Stimulated activated CD4-positive, alpha-beta T cell treated with anti-CD3 and anti-CD28 coated beads, TNF-alpha, amount 100 ng/mL, for 24 hours (primary cell): Measurements from ENCODE around the gene CRELD2.

ENCODE experiments used
- DNase-seq, 3 experiments: peaks; one replicate each; pipeline ENCODE4 v3.0.0-alpha.2; 2020; ENCODE audit warnings: low read depth in 3 of 3

Gene CRELD2

DNA sequence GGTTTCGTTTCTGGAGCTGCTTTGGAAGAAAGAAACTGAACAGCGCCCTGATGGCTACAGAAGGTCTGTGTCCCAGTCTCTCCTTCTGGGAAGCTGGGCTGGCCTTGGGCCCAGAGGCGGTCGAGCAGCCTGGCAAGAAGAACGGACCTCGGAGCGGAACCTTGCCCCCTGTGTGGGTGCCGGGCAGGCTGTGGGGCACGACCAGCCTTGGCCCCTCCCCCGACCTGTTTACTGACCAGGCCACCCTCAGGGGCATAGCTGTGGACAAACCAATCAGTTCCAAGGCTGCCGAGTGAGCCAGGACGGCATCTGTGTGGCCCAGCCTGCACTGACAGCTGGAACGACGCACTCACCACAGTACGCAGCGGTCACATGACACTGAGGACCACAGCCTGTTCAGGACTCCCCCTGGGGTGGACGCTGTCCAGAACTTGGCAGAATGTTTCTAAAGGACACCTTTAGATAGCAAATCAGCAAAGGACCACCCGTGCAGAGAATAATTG lies 49.3 kb downstream of the CRELD2 start:
- no peak for DNase-seq

DNA sequence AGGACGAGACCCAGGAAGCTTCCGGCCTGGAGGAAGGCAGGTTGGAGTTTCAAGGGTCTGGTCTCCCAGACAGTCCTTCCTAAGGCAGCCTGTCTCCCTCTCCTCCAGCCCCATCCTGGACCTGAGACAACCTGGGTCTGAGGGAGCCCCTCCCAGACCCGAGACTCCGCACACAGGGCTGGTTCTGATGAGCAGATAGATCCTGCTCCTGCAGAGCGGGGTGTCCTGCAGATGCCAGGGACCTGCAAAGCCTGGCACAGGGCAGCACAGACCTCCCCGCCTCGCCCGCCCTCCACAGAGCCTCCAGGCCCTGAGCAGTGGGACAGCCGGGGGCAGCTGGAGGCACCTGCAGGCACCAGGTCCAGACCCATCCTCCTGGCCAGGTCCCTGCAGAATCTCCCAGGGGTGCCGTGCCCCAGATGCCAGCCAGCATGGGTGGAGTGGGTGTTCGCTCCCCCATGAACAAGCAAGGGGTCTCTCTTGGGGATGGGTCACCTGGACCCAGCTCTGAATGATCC lies 49.9 kb downstream of the CRELD2 start:
- no peak for DNase-seq

DNA sequence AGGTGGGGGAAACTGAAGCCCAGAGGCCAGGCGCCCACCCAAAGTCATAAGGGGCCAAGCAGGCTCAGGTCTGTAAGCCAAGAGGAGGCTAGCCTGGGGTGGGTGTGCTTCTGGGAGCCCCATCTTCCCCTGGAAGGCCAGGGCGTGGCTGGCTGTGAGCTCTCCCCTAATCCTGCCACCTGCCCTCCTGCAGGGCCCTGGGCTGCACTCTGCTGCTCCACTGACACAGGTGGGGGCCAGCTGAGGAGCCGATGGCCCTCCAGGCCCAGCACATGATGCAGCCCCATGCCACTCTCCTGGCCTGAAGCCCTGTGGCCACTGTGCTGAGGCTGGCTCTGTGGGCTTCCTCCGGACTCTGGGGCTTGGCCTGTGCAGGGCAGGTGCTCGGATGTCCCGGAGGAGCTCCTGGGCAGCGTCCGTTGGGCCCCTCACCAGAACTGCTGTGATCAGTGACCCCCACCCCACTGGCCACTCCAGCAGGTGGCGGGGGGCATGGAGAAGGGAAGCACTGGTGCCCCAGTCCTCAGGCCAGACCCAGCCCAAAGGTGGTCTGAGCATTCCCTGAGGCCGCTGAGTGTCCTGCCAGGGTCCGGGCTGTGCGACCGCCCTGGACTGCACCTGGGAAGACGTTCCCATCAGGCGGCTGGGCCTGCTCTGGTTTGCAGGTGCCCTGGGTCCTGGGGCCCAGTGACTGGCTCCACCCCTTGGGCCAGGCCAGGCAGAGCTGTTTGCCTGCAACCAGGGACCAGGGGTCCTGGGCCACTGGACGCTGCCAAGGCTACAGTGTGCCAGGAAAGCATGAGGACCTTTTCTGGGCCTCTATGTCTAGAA lies 50.6 kb downstream of the CRELD2 start:
- no peak for DNase-seq

DNA sequence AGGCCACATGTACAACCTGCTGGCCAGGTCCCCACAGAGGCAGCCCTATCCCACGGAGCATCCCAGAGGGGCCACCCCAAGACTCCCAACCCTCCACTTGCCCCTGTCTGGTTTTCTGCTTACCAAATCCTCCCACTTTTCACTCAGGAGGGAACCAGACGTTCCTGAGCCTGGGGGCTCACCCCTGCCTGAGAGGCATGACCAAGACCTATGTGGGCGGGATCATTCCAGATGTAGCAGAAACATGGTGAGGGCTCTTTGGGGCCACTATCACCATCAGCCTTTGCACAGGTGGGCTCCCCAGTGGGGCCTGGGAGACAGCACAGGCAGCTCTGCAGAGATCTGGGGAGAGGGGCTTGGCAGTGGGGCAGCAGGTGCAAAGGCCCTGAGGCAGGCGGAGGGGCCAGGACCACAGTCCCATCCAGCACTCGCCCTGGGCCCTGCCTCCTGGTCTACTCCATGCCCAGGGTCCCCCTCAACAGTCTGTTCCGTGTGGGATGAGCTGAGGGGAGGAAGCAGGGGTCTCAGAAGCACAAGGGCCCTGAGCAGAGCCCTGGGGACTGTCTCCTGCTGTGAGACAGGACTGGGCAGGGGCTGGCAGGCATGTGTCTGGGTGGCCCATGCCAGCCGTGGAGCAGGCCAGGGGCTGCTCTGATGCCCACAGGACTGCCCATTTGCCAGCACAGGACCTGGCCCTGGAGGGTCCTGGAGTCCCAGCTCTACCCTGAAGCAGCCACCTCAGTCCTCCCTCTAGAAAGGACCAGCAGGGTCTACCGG lies 51.5 kb downstream of the CRELD2 start:
- DNase-seq = no peak

DNA sequence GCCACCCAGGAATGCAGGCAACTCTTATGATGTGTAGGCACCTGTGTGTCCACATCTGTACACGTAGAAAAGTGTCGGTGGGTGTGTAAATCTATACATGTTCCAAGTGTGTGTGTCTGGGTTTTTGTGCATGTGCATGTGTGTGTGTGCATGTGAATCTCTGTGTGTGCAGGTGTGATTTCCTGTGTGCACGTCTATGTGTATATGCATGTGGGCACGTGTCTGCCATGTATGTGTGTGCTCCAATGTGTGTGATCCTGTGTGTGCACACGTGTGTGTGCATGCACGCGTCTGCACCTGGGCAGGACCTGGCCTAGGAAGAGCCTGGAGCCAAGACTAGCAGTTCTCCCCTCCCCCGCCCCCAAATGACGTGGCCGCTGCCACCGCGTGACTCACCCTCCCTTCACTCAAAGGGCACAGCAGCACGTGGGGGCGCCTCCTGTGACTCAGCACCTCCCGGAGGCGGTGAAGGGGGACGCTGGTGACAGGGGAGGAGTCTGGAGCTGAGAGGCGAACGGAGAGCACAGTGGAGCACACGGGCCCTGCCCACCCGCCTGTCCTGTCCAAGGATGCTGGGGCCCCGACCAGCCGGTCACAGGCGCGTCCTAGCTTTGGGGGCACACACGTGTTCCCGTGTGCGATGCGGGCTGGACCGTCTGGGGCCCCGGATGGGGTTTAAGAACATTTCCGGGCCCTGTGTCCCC lies 52.2 kb downstream of the CRELD2 start:
- DNase-seq = peak; percentile 89 to 98 (median 94)

DNA sequence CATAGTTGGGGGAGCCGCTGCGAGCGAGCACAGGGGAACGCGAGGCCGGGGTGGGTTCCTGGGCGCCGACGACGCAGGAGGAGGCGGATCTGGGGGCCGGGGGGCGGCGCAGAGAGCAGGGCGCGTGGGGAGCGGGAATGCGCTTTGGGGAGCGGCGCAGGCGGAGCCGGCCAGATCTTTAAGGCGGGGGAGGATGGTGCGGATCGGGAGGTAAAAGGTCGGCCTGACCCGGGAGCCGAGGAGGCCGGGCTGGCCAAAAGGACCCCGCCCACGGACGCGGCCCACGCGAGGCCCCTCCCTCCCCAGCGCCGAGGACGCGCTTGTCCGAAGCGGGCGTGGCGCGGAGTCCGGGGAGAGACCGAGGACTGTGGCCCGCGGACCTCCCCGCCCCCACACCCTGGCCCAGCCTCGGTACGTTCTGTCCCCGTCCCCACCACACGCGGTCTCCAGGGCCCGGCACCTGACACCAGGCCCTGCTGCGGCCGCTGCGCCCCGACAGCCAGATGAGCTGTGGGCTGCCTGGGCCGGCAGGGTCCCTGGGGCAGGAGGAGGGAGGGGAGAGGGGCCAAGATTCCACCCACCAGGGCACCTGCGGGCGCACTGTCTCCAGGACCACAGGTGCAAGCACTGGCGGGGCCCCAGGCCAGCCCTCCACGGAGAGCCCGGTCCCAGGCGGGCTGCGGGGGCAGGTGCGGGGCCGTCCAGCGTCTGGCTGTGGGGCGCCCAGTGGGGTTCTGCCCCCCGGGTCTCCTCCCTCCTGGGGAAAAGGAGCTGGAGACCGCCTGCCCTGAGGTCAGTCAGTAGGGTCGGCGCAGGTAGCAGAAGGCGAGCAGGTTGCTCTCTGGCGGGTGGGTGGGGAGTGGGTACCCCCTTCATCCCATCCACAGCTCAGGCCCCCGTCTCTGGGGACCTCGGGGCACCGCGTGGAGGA lies 53.1 kb downstream of the CRELD2 start:
- peak in 2 of 3 experiments; percentile 66 to 84 for DNase-seq

DNA sequence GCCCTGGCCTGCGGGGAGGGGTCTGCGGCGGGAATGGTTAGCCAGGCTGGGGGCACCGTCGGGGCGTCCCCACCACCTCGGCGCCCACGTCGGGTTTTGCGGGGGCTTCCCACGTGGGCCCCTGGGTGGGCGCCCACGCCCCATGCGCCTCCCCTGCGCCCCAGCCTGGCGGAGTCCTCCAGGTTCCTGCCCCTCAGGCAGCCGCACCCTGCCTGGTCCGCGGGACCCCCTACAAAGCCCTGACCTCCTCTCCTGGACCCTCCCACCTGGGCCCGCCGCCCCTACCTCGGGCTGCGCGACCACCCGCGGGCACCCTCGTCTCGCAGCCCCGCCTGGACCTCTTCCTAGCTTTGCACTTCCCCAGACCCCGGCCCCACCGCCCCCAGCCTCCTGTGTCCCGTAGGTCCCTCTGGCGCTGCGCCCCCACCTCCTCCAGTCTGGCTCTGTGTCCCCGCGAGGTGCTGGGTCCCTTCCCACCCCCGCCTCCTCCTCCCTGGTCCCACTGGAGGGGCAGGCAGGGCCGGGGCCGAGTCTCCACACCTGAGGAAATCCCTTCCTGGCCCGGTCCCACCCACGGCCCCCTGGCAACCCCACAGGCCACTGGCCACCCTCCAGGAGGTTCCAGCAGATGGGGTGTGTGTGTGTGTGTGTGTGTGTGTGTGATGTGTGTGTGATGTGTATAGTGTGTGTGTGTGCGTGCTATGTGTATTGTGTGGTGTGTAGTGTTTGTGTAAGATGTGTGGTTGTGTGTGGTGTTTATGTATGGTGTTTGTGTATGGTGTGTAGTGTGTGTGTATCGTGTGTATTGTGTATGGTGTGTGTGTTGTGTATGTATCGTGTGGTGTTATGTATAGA lies 54.0 kb downstream of the CRELD2 start:
- DNase-seq = peak in 1 of 3 experiments; percentile 29

DNA sequence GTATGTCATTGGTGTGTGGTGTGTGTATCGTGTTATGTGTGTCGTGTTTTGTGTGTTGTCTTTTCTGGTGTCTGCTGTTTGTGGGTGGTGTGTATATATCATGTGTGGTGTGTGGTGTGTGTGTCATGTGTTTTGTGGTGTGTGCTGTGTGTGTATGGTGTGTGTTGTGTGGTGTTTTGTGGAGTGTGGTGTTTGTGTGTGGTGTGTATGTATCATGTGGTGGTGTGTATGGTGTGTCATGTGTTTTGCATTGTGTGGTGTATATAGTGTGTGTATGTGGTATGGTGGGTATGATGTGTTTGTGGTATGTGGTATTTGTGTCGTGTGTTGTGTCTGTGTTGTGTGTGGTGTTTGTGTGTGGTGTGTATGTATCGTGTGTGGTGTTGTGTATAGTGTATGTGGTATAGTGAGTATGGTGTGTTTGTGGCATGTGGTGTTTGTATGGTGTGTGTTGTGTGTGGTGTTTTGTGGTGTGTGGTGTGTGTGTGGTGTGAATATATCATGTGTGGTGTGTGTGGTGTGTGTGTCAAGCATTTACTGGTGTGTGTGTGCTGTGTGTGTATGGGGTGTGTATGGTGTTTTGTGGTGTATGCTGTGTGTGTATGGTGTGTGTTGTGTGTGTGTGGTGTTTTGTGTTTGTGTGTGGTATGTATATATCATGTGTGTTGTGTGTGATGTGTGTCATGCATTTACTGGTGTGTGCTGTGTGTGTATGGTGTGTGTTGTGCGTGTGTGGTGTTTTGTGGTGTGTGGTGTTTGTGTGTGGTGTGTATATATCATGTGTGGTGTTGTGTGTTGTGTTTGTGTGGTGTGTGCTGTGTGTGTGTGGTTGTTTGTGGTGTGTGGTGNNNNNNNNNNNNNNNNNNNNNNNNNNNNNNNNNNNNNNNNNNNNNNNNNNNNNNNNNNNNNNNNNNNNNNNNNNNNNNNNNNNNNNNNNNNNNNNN lies 54.9 kb downstream of the CRELD2 start:
- DNase-seq = no peak

DNA sequence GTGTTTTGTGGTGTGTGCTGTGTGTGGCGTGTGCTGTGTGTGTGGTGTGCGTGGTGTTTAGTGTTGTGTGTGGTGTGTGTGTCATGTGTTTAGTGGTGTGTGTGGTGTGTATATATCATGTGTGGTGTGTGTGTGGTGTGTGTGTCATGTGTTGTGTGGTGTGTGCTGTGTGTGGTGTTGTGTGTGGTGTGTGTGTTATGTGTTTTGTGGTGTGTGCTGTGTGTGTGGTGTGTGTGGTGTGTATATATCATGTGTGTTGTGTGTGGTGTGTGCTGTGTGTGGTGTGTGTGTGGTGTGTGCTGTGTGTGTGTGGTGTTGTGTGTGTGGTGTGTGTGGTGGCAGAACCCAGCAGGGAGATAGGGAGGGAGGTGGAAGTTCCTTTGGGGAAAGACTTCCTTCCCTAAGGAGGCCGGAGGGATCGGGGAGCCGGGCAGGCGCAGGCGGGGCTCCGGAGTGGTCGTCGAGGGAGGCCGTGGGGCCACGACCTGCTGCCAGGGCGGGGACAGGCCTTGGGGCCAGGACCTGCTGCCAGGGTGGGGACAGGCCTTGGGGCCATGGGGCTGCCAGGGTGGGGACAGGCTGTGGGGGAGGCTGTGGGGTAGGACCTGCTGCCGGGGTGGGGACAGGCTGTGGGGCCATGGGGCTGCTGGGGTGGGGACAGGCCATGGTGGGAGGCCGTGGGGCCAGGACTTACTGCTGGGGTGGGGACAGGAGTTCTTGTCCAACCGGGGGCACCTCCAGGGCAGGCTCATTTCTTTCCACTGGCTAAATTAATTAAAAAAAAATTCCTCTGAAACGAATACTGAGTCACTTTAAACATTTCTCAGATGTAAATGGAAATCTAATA lies 57.3 kb downstream of the CRELD2 start:
- DNase-seq = peak in 1 of 3 experiments; percentile 73

DNA sequence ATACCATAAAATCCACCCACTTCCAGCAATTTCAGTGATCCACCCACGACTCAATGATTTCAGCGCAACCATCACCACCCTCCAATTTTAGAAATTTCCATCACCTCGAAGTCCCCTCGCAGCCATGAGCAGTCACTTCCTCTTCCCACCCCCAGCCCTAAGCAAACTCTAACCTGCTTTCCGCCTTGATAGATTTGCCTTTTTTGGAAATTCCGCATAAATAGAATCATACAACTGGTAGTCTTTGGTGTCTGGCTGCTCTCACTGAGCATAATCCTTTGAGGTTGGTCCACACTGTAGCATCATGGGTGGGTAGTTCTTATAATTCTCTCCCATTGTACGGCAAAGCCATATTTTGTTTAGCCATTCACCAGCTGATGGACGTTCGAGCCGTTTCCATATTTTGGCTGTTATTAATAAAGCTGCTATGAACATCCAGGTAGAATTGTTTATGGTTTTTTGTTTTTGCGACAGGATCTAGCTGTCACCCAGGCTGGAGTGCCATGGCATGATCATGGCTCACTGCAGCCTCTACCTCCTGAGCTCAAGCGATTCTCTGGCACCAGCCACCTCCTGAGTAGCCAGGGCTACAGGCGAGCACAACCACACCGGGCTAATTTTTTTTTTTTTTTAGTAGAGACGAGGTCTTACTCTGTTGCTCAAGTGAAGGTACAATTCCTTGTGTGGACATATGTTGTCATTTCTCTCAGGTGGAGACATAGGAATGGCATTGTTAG lies 58.2 kb downstream of the CRELD2 start:
- DNase-seq = peak in 2 of 3 experiments; percentile 47 to 67
